ENCODE results near the gene SLC25A21.

The SLC25A21 gene

GRCh38 chr14:36646664-36647416 is 525.6 kb downstream of the SLC25A21 start:
- TF ChIP-seq ZNF274 (IDR thresholded peaks at IDR 0.05; ENCODE audit: low read depth, low read length) = no peak
- no peak overlapping the region for H3K4me3 ChIP-seq (ENCODE audit: low read length)

GRCh38 chr14:36633580-36633979 is 538.8 kb downstream of the SLC25A21 start:
- no peak for TF ChIP-seq ZNF274 (IDR thresholded peaks at IDR 0.05; ENCODE audit: low read depth, low read length)
- H3K4me3 ChIP-seq (ENCODE audit: low read length) = no peak overlapping the region
